GM18505 (cell line): ENCODE results near the gene JSRP1.

ENCODE experiments used
- ATAC-seq: cut with Tn5 transposase; IDR thresholded peaks from one replicate; pipeline ENCODE4 v1.9.1; 2021; ENCODE audit not compliant: unreplicated experiment
- POLR2A ChIP-seq: IDR thresholded peaks from 4 replicates; pipeline ENCODE4 v1.6.1; 2011; ENCODE audit warnings: borderline replicate concordance; ENCODE audit not compliant: insufficient read depth, insufficient read length; ENCODE audit errors: extremely low read depth

Gene JSRP1, protein sequence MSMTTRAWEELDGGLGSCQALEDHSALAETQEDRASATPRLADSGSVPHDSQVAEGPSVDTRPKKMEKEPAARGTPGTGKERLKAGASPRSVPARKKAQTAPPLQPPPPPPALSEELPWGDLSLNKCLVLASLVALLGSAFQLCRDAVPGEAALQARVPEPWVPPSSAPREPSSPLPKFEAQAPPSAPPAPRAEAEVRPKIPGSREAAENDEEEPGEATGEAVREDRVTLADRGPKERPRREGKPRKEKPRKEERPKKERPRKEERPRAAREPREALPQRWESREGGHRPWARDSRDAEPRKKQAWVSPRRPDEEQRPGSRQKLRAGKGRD

DNA sequence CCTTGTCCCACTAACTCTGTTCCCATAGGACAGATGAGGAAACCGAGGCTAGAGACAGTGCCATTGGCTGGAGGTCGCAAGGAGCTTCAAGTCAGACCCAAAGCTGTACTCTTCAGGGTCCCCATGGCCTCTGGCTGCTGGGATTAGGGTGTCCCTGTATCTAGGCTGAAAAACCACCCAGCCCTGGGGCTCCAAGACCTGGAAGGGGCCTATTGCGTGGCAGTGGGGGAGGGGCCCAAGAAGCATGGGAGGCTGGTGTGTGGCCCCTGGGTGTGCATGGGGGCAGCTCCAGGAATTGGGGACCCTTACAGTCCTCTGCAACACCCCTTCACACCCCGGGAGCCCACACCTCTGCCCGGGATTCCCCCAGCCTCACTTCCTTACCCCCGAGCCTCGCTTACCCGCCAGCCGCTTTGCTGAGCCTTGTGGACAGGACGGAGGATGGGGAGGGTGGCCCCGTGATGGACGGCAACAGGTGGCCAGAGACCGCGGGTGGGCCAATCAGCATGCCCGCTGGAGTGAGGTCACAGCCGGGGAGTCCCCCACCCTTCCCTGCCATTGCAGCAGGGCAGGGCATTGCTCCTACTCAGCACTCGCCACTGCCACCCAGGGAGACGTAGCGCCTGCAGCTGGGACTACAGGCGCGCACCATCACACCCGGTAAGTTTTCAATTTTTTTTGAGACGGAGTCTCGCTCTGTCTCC, at the start of gene JSRP1:
TSS of gene JSRP1 (minus strand) at position 436 of the 704 bp plus-strand sequence. CDS start 1,103 bp downstream, outside the sequence.
- TF ChIP-seq POLR2A = no peak
- ATAC-seq = no peak

DNA sequence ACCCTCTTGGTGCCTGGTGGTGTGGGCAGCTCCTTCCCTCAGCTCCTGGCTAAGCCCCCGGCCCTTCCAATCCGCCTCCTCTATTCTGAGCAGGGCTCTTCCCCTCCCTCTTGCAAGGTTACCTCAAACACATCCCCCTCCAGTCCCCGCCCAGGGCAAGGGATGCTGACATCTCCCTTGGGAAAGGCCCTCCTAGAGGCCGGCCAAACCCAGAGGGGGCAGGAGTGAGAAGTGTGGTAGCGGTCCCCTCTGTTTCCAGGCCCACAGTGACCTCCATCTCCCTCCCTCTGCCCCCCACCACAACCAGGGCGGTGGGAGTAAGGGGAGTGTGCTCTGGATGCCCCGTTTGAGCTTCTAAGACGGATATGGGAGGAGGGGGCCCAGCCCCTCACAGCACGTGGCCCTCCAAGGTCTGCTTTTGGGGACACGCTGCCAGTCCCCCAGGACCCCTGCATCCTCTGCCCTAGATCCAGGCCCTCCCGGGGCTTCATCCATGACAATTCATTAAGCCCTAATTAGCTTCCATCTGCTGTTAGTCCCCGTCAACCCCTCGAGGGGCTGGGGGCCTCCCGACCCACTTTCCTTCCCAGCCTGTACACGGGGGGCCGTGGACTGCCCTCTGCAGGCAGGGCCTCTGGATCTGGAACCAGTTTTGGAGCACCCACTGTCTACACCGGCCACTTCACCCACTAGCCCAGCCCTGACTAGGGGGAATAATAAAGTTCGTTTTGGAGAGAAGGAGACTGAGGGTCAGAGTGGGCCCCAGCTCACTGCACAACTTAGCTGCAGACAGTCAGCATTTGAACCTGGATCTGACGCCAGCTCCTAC, 49.4 kb upstream of the JSRP1 start:
- no peak for TF ChIP-seq POLR2A
- no peak for ATAC-seq

DNA sequence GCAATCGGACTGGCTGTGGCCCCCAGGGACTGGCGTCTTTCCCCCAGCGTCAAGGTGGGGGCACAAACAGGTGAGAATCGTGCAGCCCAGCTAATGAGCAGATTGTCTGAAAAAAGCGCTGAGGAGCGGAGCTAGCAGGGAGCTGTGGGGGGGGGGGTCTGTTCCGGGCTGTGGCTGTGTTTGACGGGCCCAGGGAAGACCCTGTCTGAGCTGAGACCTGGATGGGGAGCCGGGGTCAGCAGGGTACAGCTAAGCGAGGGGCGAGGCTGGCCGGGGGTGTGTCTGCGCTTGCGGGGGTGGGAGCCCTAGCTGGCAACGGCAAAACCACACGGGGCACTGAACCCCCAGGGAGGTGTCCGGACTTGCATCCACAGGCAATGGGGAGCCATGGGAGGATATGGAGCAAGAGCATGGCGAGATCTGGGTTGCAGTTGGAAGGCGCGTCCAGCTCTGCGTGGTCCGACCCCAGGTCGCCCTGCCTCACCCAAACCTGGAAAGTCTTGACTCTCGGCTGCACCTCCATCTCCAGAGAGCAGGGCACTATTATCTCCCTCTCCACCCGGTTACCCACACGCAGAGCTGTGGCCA, 47.1 kb upstream of the JSRP1 start:
- no peak for TF ChIP-seq POLR2A
- ATAC-seq = no peak

DNA sequence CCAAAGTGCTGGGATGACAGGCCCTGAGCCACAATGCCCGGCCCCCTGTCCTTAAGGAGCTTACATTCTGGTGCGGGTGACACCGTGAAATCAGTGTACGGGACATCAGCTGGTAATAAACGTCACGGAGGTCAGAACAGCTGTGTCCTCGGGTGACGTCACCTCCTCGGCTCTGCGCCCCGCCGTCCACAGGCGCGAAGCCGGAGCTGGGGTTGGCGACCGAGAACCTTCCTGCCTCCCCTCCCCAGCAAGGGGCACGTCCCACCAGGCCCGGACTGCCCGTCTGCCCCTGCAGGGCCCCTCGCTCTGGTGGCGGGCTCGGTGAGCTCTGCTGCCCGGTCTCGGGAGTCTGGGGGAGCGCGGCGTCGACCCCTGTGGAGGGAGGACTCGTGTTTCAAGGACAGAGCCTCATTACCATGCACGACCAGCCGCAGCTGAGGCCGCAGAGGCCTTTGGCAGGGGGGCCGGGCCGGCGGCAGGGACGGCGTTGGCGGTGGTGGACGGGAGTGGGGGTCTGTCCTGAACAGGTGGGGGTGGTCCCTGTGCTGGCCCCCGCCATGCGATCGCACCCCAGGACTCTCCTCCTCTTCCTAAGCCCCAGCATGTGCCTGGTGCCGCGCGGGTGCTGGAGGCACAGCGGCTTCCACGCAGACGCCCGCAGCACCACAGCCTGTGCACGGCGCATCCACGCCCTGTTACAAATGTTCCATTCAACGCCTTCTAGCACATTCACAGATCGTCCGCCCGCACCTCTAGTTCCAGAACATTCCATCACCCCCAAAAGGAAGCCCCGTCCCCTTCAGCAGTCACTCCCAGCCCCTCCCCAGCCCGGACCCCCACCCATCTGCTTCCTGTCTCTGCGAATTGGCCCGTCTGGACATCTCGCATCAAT, 46.3 kb upstream of the JSRP1 start:
- no peak for TF ChIP-seq POLR2A
- ATAC-seq = no peak

DNA sequence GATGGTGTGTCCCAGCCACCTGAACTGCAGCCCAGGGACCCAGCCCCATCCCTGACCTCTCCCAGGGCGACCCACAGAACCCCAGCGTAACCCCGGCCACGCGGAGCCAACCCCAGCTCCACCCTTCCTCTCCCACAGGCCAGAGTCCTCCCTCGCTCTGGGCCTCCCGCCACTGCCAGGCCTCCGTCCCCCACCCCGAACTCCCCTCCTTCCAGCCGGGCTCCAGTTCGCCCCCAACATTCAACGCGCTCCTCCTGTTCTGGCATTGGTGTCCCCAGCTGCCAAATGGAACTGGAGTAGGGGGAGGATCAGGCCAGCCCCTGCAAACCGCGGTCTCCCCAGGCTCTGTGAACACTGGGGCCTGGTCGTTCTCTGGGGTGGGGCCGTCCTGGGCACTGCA, 44.3 kb upstream of the JSRP1 start:
- no peak for ATAC-seq
- no peak for TF ChIP-seq POLR2A

DNA sequence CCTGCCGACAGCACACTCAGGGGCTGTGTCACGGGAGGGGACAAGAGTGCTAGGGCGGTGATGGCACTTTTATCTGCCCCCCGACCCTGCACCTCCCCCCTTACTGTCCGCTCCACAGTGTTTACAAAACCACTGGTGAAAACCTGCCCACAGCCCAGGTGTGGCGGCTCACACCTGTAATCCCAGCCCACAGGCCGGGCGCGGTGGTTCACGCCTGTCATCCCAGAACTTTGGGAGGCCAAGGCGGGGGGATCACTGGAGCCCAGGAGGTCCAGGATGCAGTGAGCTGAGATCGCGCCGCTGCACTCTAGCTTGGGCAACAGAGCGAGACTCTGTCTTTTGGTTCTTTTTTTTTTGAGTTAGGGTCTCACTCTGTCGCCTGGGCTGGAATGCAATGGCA, 39.9 kb upstream of the JSRP1 start:
- ATAC-seq = no peak
- TF ChIP-seq POLR2A = no peak

DNA sequence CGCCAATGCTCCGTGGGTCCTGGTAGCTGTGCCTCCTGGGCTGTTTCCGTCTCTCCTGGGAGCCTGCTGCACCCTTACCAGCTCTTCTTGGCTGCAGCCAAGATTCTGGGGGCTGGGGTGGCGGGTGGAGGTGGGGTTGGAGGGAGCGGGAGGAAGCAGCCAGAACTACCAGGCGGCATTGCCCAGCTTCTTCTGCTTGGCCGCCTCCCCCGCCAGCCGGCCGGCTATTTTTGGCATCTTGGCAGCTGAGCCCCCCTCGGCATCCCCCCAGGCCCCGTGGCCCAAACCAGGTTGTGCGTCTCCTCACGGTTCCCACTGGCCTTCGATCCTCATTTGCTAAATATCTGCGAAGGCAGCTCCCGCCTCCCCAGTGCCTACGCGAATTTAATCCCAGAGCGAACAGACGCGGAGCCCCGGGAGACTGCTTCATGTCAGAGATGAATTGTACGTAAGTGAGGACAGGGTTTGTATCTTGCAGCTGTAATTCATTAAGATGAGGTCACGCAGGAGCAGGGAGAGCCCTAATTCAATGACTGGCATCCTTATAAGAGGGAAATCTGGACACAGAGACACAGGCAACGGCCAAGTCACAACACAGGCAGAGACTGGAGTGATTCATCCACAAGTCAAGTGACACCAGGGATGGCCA, 38.6 kb upstream of the JSRP1 start:
- no peak for ATAC-seq
- TF ChIP-seq POLR2A = no peak

DNA sequence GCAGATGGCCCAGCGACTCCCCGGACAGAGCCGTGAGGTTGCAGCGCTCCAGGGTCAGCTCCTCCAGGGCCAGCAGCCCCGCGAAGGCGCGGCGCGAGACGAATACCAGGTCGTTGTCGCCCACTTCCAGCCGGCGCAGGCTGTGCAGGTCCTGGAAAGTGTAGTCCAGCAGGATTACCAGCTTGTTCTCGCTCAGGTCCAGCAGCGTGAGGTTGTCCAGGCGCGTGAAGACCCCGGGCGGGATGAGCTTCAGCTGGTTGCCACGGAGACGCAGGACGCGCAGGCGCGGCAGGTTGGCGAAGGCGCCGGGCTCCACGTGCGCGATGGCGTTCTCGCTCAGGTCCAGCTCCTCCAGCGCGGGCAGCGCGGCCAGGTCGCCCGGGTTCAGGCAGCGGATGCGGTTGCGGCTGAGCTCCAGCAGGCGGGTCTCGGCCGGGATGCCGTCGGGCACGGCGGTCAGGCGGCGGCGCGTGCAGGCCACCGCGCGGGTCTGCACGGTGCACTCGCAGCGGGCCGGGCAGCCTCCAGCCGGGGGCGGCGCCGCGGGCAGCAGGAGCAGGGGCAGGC, 35.1 kb upstream of the JSRP1 start:
- ATAC-seq = no peak
- no peak for TF ChIP-seq POLR2A

DNA sequence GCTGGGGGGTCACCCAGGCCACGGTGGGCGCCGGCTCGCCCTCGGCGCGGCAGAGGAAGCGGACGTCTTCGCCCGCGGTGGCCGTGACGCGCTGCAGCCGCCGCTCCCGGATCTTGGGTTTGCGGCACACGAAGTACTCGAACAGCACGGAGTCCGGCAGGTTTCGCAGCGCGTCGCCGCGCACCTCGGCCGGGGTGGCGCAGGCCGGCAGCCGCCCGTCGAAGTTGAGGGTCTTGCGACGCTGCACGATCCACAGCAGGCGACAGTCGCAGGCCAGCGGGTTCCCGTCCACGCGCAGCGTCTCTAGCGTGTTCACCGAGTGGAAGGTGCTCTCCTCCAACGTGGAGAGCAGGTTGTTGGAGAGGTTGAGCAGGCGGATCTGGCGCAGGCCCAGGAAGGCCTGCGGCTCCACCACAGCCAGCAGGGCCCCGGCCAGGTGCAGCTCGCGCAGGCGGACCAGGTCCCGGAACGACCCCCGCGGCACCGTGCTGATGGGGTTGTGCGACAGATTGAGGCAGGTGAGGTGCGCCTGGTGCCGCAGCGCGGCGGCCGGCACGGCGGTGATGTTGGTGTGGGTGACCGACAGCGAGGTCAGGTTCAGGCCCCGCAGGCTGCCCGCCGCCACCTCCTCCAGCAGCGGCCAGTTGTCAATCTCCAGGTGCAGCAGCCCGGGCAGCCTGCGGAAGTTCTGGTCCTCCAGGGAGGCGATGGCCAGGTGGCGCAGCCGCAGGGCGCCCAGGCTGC, 34.4 kb upstream of the JSRP1 start:
- no peak for ATAC-seq

DNA sequence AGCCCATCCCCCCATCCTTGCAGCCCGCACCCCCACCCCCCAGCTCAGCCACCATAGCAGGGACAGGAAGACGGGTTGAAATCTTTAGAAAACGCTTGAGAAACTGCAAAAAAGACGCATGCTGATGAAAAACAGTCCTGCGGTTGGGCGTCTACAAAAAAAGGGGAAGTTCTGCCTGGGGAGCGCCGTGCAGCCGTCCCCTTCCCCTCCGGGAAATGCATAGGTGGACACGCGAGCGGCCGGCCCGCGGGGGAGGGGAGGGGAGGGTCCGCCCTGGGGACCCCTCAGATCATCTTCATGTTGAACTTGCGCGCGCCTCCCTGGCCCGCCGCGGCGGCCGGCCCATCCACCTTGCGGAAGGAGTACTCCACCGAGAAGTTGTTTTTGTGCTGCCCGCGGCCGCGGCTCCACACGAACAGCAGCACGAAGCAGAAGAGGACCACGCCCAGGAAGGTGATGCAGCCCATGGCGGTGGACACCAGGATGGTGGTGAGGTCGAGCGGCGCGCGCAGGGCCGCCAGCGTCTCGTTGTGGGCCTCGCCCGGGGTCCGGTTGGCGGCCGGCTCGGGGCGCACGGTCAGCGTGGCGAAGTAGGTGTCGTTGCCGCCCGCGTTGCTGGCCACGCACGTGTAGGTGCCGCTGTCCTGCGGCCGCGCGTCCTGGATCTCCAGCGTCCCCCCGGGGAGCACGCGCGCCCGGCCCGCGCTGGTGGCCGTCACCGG, 33.7 kb upstream of the JSRP1 start:
- ATAC-seq = no peak
- peak; percentile 40 for TF ChIP-seq POLR2A

More for the DNA sequence above, 34.4 kb upstream of the JSRP1 start:
- no peak for TF ChIP-seq POLR2A

DNA sequence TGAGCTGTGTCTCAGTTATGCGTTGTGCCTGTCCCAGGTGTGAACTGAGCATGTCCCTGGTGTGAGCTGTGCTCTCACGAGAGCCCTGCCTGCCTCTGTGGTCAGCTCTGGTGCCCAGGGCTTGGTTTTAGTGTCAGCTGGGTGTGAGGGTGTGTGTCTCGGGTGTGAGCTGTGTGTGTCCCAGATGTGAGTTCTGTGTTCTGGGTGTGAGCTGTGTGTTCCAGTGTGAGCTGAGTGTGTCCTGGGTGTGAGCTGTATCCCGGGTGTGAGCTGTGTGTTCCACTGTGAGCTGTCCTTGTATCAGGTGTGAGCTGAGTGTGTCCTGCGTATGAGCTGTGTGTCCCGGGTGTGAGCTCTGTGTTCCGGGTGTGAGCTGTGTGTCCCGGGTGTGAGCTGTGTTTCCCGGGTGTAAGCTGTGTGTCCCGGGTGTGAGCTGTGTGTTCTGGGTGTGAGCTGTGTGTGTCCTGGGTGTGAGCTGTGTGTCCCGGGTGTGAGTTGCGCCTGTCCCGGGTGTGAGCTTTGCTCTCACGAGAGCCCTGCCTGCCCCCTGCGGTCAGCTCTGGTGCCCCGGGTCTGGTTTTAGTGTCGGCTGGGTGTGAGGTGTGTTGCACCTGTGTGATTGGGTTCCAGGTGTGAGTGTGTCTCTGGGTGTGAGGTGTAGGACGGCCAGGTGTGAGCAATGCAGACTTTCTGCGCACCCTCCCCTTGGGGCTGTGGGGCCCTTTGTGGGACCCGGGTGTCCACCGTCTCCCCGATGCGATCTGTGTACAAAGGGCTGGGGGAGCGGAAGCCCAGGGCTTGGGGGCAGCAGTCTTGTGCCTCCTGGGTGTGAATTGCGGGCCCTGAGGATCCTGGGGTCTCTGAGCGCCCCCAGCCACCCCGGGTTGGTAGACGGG, 32.8 kb upstream of the JSRP1 start:
- TF ChIP-seq POLR2A = no peak
- no peak for ATAC-seq
